HEK293 (cell line): ENCODE results near the gene SNX7.

ENCODE experiments used
- CTCF ChIA-PET: fragments of 350-600 bp; formaldehyde crosslinking; extraction: SDS; loops from one replicate; lab custom pipeline; 2021; ENCODE audit warnings: antibody characterized with exemption; lab: Yijun Ruan, JAX
- POLR2A ChIA-PET: fragments of 300-600 bp; formaldehyde crosslinking; extraction: SDS; loops from one replicate; lab custom pipeline; 2020; ENCODE audit warnings: antibody characterized with exemption, inconsistent platforms; lab: Yijun Ruan, JAX
- H3K27ac ChIP-seq: fragments of 200-500 bp; sonication (Bioruptor generic); 2 replicates; pipeline ENCODE4 v1.5.1; 2014; ENCODE audit warnings: low read depth, low read length, control low read depth, inconsistent platforms; ENCODE audit errors: extremely low read depth
- H3K36me3 ChIP-seq, 2 experiments: fragments of 200-500 bp in 1 of 2; sonication (Bioruptor generic) in 1 of 2; 1 replicate in 1 of 2; 2 replicates in 1 of 2; pipeline ENCODE4 v1.5.1; 2014 to 2017; ENCODE audit warnings: inconsistent platforms in 2 of 2, low read length in 2 of 2; ENCODE audit not compliant: control insufficient read depth in 2 of 2, insufficient read depth in 1 of 2
- H3K4me1 ChIP-seq: fragments of 200-500 bp; sonication (Bioruptor generic); 2 replicates; pipeline ENCODE4 v1.5.1; 2014; ENCODE audit warnings: mild to moderate bottlenecking, low read length, inconsistent platforms; ENCODE audit not compliant: control insufficient read depth, insufficient read depth
- H3K4me3 ChIP-seq: 2 replicates; pipeline ENCODE4 v1.5.1; 2011; ENCODE audit warnings: low read depth, mild to moderate bottlenecking, control low read depth, low read length, moderate library complexity
- H3K9me3 ChIP-seq: fragments of 200-500 bp; sonication (Bioruptor generic); 2 replicates; pipeline ENCODE4 v1.5.1; 2014; ENCODE audit warnings: low read depth, low read length, inconsistent platforms; ENCODE audit not compliant: control insufficient read depth, insufficient read depth
- KLF7 ChIP-seq: fragments of 450-650 bp; formaldehyde crosslinking; IDR thresholded peaks from 2 replicates; pipeline ENCODE4 v1.5.1; 2016; ENCODE audit warnings: missing biosample characterization, missing genetic modification characterization, borderline replicate concordance
- ZFP37 ChIP-seq: fragments of 450-650 bp; formaldehyde crosslinking; IDR thresholded peaks from 2 replicates; pipeline ENCODE4 v1.5.1; 2016; ENCODE audit warnings: missing biosample characterization, missing genetic modification characterization
- ZNF10 ChIP-seq: fragments of 450-650 bp; formaldehyde crosslinking; IDR thresholded peaks from 2 replicates; pipeline ENCODE4 v1.5.1; 2017; ENCODE audit warnings: missing biosample characterization, missing genetic modification characterization
- ZNF311 ChIP-seq: fragments of 450-650 bp; formaldehyde crosslinking; IDR thresholded peaks from 2 replicates; pipeline ENCODE4 v1.5.1; 2017; ENCODE audit warnings: missing biosample characterization, missing genetic modification characterization, borderline replicate concordance
- ZNF510 ChIP-seq: fragments of 450-650 bp; formaldehyde crosslinking; IDR thresholded peaks from 2 replicates; pipeline ENCODE4 v1.5.1; 2018; ENCODE audit warnings: mild to moderate bottlenecking, missing genetic modification characterization, missing biosample characterization; ENCODE audit not compliant: insufficient replicate concordance
- ZNF585B ChIP-seq: fragments of 450-650 bp; formaldehyde crosslinking; IDR thresholded peaks from 2 replicates; pipeline ENCODE4 v1.5.1; 2016; ENCODE audit warnings: missing biosample characterization, missing genetic modification characterization
- ZNF600 ChIP-seq: fragments of 450-650 bp; formaldehyde crosslinking; IDR thresholded peaks from 2 replicates; pipeline ENCODE4 v1.5.1; 2016; ENCODE audit warnings: missing biosample characterization, missing genetic modification characterization
- ZNF76 ChIP-seq: fragments of 450-650 bp; formaldehyde crosslinking; IDR thresholded peaks from 2 replicates; pipeline ENCODE4; 2016; ENCODE audit warnings: low read depth, missing biosample characterization, missing genetic modification characterization, borderline replicate concordance
- ZNF776 ChIP-seq: fragments of 450-650 bp; formaldehyde crosslinking; IDR thresholded peaks from 2 replicates; pipeline ENCODE4 v1.5.0; 2017; ENCODE audit warnings: missing biosample characterization, missing genetic modification characterization, borderline replicate concordance
- ZSCAN23 ChIP-seq: fragments of 450-650 bp; formaldehyde crosslinking; IDR thresholded peaks from 2 replicates; pipeline ENCODE4 v1.5.1; 2016; ENCODE audit warnings: missing biosample characterization, missing genetic modification characterization
- ZXDB ChIP-seq: fragments of 450-650 bp; formaldehyde crosslinking; IDR thresholded peaks from 2 replicates; pipeline ENCODE4 v1.5.1; 2016; ENCODE audit warnings: missing biosample characterization, missing genetic modification characterization
- TF ChIP-seq, protein P1 (sequence below): fragments of 450-650 bp; formaldehyde crosslinking; IDR thresholded peaks from 2 replicates; pipeline ENCODE4 v1.5.1; 2017; ENCODE audit warnings: missing biosample characterization, missing genetic modification characterization
- TF ChIP-seq, protein P2 (sequence below): fragments of 450-650 bp; formaldehyde crosslinking; IDR thresholded peaks from 2 replicates; pipeline ENCODE4 v1.5.1; 2016; ENCODE audit warnings: missing biosample characterization, missing genetic modification characterization
- TF ChIP-seq, protein P3 (sequence below): fragments of 450-650 bp; formaldehyde crosslinking; optimal IDR thresholded peaks from 2 replicates; pipeline ENCODE3; 2016; ENCODE audit warnings: missing biosample characterization, mild to moderate bottlenecking, missing genetic modification characterization
- TF ChIP-seq, protein P4 (sequence below): fragments of 450-650 bp; formaldehyde crosslinking; IDR thresholded peaks from 2 replicates; pipeline ENCODE4 v1.5.1; 2017; ENCODE audit warnings: missing biosample characterization, missing genetic modification characterization
- TF ChIP-seq, protein P5 (sequence below): fragments of 450-650 bp; formaldehyde crosslinking; IDR thresholded peaks from 2 replicates; pipeline ENCODE4 v1.5.1; 2017; ENCODE audit warnings: missing biosample characterization, mild to moderate bottlenecking, missing genetic modification characterization, moderate library complexity
- TF ChIP-seq, protein P6 (sequence below): fragments of 450-650 bp; formaldehyde crosslinking; IDR thresholded peaks from 2 replicates; pipeline ENCODE4; 2016; ENCODE audit warnings: missing biosample characterization, missing genetic modification characterization
- TF ChIP-seq, protein P7 (sequence below): fragments of 450-650 bp; formaldehyde crosslinking; IDR thresholded peaks from 2 replicates; pipeline ENCODE4 v1.5.1; 2017; ENCODE audit warnings: missing biosample characterization, missing genetic modification characterization

SNX7 gene

DNA sequence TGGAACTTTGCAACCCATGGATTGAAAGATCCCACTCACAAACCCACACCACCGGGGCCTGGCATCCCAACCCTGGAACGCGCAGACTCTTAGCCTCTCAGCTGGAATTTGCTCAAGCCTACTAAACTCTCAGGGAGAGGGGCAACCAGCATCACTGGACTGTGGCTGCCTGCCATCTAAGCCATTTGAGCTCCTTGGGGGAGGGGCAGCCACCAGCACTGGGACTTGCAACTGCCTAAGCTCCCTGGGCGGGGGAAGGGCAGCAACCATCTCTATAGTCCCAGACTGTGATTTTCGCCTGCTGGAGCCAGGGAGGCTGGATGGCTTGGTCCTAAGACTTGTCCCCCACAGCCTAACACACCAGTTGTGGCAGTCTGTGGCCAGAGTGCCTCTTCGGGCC is 122.3 kb downstream of the SNX7 start (continued):
- TF ChIP-seq, protein P1, sequence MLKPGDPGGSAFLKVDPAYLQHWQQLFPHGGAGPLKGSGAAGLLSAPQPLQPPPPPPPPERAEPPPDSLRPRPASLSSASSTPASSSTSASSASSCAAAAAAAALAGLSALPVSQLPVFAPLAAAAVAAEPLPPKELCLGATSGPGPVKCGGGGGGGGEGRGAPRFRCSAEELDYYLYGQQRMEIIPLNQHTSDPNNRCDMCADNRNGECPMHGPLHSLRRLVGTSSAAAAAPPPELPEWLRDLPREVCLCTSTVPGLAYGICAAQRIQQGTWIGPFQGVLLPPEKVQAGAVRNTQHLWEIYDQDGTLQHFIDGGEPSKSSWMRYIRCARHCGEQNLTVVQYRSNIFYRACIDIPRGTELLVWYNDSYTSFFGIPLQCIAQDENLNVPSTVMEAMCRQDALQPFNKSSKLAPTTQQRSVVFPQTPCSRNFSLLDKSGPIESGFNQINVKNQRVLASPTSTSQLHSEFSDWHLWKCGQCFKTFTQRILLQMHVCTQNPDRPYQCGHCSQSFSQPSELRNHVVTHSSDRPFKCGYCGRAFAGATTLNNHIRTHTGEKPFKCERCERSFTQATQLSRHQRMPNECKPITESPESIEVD (tag by site-specific recombination): no peak

DNA sequence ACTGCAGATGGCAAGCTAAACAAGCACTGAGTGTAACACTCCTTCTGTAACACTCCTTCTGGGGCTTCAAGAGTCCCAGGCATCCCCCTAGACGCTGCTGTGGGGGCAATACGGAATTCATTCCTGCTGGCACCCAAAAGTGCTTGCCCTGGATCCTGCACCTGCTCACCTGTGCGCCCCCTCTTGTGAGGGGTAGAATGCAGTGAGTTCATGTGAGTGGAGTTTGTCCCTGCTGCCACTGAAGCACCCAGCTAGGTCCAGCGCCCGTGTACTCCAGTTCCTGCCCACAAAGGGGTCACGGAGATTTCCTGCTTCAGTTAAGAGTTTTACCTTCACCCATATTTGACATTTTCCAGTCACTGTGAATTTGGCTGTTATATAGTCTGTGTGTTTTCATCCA is 130.0 kb downstream of the SNX7 start:
- Histone ChIP-seq H3K4me3 (no peak overlapping the region), H3K27ac (no peak overlapping the region), H3K4me1 (no peaks in the 10 kb centered on the region), H3K9me3 (no peaks in the 10 kb centered on the region), H3K36me3 (no peaks in the 10 kb centered on the region)
- ChIA-PET POLR2A (no interaction called here), CTCF (no interaction called here)
- TF ChIP-seq, protein P2, sequence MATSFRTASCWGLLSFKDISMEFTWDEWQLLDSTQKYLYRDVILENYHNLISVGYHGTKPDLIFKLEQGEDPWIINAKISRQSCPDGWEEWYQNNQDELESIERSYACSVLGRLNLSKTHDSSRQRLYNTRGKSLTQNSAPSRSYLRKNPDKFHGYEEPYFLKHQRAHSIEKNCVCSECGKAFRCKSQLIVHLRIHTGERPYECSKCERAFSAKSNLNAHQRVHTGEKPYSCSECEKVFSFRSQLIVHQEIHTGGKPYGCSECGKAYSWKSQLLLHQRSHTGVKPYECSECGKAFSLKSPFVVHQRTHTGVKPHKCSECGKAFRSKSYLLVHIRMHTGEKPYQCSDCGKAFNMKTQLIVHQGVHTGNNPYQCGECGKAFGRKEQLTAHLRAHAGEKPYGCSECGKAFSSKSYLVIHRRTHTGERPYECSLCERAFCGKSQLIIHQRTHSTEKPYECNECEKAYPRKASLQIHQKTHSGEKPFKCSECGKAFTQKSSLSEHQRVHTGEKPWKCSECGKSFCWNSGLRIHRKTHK (tag by site-specific recombination): no peak
- TF ChIP-seq, protein P3, sequence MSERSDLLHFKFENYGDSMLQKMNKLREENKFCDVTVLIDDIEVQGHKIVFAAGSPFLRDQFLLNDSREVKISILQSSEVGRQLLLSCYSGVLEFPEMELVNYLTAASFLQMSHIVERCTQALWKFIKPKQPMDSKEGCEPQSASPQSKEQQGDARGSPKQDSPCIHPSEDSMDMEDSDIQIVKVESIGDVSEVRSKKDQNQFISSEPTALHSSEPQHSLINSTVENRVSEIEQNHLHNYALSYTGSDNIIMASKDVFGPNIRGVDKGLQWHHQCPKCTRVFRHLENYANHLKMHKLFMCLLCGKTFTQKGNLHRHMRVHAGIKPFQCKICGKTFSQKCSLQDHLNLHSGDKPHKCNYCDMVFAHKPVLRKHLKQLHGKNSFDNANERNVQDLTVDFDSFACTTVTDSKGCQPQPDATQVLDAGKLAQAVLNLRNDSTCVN: no peak
- TF ChIP-seq, protein P4, sequence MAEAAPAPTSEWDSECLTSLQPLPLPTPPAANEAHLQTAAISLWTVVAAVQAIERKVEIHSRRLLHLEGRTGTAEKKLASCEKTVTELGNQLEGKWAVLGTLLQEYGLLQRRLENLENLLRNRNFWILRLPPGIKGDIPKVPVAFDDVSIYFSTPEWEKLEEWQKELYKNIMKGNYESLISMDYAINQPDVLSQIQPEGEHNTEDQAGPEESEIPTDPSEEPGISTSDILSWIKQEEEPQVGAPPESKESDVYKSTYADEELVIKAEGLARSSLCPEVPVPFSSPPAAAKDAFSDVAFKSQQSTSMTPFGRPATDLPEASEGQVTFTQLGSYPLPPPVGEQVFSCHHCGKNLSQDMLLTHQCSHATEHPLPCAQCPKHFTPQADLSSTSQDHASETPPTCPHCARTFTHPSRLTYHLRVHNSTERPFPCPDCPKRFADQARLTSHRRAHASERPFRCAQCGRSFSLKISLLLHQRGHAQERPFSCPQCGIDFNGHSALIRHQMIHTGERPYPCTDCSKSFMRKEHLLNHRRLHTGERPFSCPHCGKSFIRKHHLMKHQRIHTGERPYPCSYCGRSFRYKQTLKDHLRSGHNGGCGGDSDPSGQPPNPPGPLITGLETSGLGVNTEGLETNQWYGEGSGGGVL: no peak
- TF ChIP-seq ZSCAN23 (tag by site-specific recombination) (no peak), ZNF585B (tag by site-specific recombination) (no peak), KLF7 (tag by site-specific recombination) (no peak), ZNF510 (tag by site-specific recombination) (no peak), ZNF311 (tag by site-specific recombination) (no peak), ZNF76 (tag by site-specific recombination) (no peak), ZNF776 (tag by site-specific recombination) (no peak), ZNF10 (no peak), ZNF600 (tag by site-specific recombination) (no peak), ZFP37 (tag by site-specific recombination) (no peak), ZXDB (tag by site-specific recombination) (no peak)
- TF ChIP-seq, protein P5, sequence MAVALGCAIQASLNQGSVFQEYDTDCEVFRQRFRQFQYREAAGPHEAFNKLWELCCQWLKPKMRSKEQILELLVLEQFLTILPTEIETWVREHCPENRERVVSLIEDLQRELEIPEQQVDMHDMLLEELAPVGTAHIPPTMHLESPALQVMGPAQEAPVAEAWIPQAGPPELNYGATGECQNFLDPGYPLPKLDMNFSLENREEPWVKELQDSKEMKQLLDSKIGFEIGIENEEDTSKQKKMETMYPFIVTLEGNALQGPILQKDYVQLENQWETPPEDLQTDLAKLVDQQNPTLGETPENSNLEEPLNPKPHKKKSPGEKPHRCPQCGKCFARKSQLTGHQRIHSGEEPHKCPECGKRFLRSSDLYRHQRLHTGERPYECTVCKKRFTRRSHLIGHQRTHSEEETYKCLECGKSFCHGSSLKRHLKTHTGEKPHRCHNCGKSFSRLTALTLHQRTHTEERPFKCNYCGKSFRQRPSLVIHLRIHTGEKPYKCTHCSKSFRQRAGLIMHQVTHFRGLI (tag by site-specific recombination): no peak
- TF ChIP-seq, protein P6, sequence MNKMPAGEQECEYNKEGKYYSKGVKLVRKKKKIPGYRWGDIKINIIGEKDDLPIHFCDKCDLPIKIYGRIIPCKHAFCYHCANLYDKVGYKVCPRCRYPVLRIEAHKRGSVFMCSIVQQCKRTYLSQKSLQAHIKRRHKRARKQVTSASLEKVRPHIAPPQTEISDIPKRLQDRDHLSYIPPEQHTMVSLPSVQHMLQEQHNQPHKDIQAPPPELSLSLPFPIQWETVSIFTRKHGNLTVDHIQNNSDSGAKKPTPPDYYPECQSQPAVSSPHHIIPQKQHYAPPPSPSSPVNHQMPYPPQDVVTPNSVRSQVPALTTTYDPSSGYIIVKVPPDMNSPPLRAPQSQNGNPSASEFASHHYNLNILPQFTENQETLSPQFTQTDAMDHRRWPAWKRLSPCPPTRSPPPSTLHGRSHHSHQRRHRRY (tag by site-specific recombination): no peak
- TF ChIP-seq, protein P7, sequence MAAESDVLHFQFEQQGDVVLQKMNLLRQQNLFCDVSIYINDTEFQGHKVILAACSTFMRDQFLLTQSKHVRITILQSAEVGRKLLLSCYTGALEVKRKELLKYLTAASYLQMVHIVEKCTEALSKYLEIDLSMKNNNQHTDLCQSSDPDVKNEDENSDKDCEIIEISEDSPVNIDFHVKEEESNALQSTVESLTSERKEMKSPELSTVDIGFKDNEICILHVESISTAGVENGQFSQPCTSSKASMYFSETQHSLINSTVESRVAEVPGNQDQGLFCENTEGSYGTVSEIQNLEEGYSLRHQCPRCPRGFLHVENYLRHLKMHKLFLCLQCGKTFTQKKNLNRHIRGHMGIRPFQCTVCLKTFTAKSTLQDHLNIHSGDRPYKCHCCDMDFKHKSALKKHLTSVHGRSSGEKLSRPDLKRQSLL (tag by site-specific recombination): no peak
